SHP77 (cell line): ENCODE measurements around the gene STRIP2.
A peak's percentile ranks its signal among the peaks of the same experiment; 100 is the strongest.
"Not testable (repeated sequence)": the region's sequence is repeated elsewhere in the genome, so short reads cannot be mapped to it uniquely, and the experiment has no call there.

Experiments
- DNase-seq, 2 experiments: peaks; one replicate each; lab custom pipeline; 2025; lab: John Stamatoyannopoulos, UW

The STRIP2 gene, protein sequence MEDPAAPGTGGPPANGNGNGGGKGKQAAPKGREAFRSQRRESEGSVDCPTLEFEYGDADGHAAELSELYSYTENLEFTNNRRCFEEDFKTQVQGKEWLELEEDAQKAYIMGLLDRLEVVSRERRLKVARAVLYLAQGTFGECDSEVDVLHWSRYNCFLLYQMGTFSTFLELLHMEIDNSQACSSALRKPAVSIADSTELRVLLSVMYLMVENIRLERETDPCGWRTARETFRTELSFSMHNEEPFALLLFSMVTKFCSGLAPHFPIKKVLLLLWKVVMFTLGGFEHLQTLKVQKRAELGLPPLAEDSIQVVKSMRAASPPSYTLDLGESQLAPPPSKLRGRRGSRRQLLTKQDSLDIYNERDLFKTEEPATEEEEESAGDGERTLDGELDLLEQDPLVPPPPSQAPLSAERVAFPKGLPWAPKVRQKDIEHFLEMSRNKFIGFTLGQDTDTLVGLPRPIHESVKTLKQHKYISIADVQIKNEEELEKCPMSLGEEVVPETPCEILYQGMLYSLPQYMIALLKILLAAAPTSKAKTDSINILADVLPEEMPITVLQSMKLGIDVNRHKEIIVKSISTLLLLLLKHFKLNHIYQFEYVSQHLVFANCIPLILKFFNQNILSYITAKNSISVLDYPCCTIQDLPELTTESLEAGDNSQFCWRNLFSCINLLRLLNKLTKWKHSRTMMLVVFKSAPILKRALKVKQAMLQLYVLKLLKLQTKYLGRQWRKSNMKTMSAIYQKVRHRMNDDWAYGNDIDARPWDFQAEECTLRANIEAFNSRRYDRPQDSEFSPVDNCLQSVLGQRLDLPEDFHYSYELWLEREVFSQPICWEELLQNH

DNA sequence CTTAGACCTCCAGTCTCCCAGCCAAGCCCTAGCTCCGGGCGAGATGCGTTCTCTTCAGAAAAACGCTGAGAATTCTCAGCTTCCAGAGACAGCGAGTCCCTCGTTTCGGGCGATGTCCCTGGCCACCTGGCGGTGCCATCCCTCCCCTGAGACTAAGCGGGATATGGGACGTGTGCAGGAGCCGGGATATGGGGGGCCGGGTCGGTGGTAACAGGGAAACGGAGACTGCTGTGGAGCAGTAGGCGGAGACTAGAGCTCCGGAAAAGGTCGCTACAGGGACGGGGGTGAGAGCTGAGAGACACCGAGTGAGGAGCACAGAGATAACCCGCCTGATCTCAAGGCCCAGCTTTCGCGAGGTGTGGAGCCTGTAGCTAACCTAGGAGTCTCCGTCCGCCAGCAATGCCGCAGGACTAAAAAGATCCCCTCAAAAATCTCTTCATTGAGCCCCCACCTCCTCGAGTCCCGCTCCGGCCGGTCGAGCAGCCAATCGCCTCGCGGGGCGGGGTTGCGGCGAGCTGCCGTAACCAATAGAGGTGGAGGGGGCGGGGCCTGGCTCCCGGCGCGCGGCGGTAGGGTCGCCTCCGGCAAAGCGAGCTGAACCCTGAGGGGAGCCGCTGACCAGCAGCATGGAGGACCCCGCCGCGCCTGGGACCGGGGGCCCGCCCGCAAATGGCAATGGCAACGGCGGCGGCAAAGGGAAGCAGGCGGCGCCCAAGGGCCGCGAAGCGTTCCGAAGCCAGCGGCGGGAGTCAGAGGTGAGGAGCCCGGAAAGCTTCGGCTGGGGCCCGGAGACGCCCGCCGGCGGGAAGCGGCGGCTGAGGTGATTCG lies at the start of gene STRIP2:
Gene STRIP2 (plus strand): TSS at position 586 of the 828 bp plus-strand sequence. CDS start 41 bp downstream, at position 627.
- DNase-seq, result peak; percentile 79 to 95

DNA sequence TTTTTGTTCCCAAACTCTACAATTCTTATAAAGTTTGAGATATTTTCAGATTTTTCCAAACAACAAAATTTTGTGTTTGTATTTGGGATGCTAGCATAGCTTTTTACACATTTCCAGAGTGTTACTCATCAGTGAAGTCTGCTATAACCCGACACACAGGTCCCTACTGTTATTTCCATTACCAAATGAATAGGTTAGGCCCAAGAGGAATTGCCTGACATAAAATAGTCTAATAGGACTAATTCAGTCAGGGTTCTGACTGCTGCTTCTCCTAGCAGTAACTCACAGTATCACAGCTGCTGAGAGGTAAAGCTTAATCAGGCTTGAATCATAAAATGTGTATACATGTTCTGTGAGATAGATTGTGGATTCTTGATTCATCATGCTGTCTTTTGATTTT lies 49.1 kb upstream of the STRIP2 start:
- DNase-seq, result no peak

GRCh38 chr7:129385598-129385997 lies 48.6 kb upstream of the STRIP2 start:
- no peak for DNase-seq

DNA sequence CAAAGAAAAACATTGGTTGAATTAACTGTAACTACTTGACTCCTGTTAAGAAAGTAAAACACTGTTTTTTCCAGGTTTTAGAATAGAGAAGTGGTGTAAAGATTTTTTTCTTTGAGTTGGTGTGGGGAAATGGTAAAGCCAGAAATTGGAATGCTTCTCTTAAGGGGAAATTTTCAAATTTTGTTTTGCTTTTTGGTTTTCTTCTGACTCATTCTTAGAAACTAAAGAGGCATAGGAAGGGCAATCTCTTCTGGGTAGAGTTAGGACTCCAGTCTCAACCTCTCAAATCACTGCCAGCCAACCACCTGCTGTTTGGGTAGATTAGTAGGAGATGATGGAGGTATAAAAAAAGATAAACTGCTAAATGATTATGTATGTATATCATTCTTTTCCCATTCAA lies 47.7 kb upstream of the STRIP2 start:
- no peak for DNase-seq

DNA sequence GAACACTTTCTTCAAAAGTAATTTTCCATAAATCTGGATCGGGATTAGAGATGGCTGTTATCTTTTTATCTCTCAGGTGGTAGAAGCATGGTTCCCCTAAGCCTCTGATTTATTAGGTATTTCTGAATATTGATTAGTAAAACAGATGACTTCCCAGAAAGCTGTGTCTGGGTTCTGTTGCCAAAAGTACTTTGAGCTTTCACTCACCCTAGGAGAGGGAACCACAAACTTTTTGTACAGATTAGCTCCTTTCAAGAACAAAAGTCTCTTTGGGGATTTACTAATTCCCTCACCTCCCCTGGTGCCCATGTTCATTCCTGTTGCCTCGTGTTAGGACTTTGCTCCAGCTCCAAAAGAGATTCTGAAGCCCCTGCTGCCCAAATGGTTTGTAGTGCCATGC lies 46.7 kb upstream of the STRIP2 start:
- no peak for DNase-seq

DNA sequence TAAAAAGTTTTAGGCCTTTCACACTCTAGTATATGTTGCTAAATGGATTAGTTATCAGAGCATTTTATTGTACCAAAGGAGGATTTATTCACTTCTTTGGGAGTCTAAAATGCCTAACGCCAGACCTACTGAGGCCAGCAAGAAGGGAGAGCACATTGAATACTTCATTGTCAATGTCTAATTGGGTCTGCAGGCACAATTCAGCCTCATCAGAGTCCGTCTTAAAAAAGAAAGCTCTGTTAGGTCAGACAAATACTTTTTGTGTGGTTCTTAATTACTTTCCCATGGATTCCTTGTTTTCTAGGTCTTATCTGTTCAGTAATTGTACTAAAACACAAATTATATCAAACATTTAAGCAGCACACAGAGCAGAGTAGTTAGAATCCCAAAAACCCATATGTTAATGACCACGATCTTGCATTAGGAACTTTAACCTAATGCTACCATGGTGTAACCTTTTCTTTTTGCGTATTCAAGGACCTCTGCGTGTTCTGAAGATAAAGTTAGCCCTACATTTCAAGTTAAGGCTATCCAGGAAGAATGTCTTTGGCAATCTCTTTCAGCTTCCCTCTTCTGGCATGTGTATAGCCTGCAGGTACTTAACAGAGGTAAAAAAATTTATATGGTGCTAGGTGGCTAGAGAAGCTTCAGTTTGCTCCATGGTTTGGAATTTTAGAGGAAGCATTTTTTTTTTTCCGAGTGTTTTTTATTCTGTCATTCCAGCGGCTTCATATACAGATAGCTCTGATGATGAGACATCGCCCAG lies 45.7 kb upstream of the STRIP2 start:
- DNase-seq, result no peak

DNA sequence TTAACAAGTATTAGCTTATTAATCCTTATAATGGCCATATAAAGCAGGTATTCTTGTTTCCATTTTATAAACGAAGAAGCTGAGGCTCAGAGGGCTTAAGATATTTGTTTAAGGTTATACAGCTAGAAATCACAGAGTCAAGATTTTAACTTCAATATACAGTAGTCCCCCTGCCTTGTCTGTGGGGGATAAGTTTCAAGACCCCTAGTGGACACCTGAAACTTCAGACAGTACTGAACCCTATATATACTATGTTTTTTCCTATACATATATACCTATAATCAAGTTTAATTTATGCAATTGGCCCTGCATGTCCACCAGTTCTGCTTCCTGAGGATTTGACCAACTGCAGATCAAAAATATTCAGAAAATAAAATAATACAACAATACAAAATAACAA lies 44.4 kb upstream of the STRIP2 start:
- no peak for DNase-seq

GRCh38 chr7:129390314-129390713 lies 43.9 kb upstream of the STRIP2 start:
- DNase-seq, result no peak

- no peak for DNase-seq
Measured at GRCh38 chr7:129391546-129392171, 42.6 kb upstream of the STRIP2 start.

GRCh38 chr7:129393255-129393654 lies 41.0 kb upstream of the STRIP2 start:
- DNase-seq, result no peak

- no peak for DNase-seq
Measured at GRCh38 chr7:129394101-129394500, 40.1 kb upstream of the STRIP2 start.

DNA sequence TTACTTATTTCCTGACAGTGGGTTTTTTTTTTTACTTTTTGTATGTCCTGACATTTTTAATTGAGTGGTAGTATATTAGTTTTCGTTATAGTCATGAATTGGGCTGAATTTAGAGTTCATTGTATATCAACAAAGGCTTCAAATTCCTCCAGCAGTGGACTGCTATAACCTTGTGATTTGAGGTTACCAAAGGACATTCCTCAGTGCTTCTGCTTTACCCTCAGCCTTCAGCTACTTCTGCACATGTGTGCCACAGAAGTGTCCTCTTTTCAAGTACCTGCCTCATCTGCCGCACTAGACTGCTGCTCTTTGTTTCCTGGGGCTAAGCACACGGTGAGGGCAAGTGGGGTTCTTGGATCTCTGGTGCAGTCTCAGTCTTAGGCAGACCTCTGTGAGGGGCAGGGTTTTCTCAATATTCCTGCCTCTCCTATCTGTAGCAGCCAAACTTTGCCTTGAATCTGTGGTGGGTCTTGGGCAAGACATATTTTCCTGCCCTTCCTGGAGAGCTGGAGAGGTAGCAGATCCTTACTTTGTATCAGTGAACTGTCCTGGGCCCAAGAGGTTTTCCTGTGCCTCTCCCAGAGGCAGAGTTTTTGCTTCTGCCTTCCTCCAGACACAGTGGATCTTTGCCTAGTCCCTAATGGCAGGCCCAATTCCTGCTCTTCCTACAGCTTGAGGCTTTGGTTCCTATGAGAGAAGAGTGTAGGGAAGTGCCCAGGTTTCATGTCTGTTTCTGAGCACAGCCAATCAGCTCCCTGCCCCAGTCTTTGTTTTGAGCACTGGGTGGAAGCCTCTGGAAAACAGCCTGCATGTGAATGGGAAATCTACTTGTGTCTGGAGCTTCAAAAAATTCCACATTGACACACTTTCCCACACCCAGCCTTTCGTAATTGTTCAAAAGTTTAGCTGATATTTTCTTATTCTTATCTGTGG lies 39.0 kb upstream of the STRIP2 start:
- DNase-seq, result no peak

DNA sequence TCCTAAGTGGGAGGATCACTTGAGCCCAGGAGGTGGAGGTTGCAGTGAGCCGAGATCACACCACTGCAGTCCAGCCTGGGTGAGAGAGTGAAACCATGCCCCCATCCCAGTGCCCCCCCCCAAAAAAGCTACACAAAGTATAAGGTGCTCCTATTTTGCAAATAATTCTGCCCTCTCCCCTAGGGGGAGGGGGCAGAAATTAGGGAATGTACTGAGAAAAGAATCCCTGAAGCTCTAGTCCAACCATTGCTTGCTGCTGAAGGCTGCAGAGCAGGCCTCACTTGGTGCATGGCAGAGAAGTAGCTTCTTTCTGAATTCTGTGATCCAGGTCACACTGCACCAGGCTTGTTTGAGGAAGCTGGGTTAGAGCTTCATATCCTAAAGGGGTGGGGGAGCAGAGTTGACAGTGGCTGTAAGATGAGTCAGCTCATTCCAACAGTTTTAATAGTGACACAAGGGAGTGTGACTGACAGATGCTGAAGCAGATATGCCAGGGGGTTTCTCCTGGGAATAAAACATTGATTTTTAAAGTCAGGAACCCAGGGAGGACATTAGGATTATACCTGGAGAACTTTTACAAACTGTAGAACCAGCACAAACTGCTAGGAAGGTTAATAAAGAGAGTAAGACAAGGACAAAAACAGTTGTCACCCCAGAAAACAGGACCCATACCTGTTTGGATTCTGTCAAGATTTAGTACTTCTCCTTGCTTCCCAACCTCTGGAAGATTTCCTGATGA lies 32.8 kb upstream of the STRIP2 start:
- DNase-seq, result no peak

DNA sequence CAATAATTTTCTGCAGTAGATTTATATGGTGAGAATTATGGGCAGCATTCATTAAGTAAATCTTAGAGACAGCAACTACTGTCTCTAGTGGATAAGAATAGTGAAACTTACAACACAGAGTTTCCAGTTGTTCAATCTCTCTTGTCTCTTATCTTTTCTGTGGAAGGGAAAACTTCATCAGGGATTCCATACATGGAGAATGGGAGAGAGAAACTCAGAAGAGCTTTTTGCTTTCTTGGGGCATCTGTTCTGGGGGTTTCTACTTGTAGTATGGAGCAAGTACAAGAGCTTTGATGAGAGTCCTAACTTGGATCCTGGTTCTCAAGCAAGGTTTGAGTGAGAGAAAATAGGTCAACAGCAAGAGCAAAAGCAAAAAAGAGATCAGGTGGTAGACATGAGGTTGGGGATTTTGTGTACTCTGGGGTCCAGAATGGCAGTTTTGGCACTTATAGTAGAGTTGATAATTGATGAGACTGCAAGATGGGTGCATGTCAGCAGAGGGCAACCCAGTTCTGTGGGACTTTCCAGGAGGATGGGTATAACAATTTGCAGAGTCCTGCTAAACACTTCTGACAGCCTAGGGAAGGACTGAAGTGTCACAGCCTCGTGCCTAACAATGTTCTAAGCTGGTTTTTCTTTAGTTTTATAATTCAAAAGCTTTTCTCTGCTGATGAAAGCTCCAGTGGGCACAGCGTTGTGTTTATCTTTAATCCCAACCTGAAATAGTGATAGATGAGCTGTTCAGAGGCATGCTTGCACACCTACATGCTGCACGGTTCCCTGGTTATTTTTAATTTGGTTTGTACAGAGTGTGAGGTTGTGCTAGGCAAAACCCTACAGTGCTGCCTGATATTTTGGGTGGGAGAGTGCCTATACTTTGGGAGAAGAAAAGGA lies 32.0 kb upstream of the STRIP2 start:
- DNase-seq, result no peak

GRCh38 chr7:129405527-129405926 lies 28.7 kb upstream of the STRIP2 start:
- no peak for DNase-seq

DNA sequence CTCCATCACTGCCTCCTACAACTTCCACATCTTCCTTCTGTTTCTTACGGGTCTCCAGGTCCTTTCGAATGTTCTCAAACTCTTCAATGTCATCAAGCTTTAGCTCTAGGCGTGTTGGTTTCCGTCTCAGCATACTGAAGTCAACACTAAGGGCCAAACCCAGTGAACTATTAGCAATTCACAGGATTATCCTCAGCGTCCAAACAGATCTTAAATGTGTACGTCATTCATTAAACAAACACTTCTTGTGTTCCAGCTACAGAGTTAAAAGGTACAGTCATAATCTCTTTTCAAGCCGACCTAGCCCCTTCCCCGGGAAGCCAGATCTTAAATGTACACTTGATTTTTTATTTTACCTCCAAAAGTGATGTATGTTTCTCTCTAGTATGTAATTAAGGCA lies 24.0 kb upstream of the STRIP2 start:
- DNase-seq, result not testable (repeated sequence)

GRCh38 chr7:129412501-129412900 lies 21.7 kb upstream of the STRIP2 start:
- DNase-seq, result no peak

DNA sequence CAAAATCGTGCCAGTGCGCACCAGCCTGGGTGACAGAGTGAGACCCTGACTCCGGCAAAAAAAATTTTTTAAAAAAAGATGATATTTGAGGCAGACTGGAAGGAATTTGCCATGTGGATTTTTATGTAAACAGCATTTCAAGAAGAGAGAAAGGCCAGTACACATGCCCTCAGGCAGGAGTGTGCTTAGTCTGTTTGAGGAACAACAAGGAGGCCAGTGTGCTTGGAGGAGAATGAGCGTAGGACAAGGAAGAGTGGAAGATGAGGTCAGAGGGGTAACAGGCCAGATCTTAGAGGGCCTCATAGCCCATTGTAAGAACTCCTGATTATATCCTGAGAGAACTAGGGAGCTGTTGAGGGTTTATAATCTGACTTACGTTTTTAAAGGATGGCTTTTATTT lies 17.2 kb upstream of the STRIP2 start:
- DNase-seq, result no peak
